ENCODE measurements around the gene PXDN. TPM values are rescaled to one million over a fixed set of nuclear protein-coding genes. Genes with fewer than 3 reads are reported as not detected.

Gene PXDN
- total RNA-seq, 1 donor from 2014 or later, result 150 TPM

DNA sequence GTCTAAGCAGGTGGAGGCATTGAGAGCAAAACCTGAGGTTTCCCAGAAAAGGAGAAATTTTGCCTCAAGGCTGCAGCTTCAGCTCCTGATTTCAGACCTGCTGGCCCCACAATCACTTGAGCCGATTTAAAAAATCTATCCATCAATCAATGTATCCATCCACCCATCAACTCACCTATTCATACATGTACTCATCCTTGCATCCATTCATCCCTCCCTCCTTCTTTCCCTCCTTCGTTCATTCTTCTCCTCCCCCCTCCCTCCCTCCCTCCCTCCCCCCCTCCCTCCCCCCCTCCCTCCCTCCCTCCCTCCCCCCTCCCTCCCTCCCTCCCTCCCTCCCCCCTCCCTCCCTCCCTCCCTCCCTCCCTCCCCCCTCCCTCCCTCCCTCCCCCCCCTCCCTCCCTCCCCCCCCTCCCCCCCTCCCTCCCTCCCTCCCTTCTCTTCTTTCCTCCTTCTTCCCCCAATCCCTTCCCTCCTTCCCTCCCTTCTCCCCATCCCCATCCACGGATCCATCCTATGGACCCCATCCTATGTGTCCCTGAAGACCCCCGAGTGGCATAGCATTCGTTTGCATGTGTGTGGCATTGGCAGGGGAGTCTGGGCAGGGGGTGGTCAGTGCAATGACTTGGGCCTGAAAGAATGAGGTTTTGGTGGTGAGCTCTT is 6.1 kb upstream of the PXDN start:
- Mint-ChIP-seq H3K4me3 (no peak overlapping the region), H3K9me3 (peaks cover 4% of the 10 kb centered on the region), H3K27me3 (peaks cover 47% of the 10 kb centered on the region), H3K36me3 (peaks cover 8% of the 10 kb centered on the region), H3K4me1 (ENCODE audit: unreplicated experiment) (peaks cover 6% of the 10 kb centered on the region), H3K27ac (peak overlapping the region; percentile 66)
- no peak for DNase-seq (ENCODE audit: extremely low spot score, unreplicated experiment)
- TF ChIP-seq, protein P1, sequence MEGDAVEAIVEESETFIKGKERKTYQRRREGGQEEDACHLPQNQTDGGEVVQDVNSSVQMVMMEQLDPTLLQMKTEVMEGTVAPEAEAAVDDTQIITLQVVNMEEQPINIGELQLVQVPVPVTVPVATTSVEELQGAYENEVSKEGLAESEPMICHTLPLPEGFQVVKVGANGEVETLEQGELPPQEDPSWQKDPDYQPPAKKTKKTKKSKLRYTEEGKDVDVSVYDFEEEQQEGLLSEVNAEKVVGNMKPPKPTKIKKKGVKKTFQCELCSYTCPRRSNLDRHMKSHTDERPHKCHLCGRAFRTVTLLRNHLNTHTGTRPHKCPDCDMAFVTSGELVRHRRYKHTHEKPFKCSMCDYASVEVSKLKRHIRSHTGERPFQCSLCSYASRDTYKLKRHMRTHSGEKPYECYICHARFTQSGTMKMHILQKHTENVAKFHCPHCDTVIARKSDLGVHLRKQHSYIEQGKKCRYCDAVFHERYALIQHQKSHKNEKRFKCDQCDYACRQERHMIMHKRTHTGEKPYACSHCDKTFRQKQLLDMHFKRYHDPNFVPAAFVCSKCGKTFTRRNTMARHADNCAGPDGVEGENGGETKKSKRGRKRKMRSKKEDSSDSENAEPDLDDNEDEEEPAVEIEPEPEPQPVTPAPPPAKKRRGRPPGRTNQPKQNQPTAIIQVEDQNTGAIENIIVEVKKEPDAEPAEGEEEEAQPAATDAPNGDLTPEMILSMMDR (conservative IDR thresholded peaks at IDR 0.05), result no peak

- no peaks in the 10 kb centered on the region for H3K9me3 Mint-ChIP-seq
- peak overlapping the region; percentile 81 for H3K27ac Mint-ChIP-seq
- H3K4me3 Mint-ChIP-seq, result peak overlapping the region; percentile 28
- TF ChIP-seq, protein P1 (conservative IDR thresholded peaks at IDR 0.05), result no peak
- peak; percentile 63 for DNase-seq (ENCODE audit: extremely low spot score, unreplicated experiment)
- H3K4me1 Mint-ChIP-seq (ENCODE audit: unreplicated experiment), result peaks cover 6% of the 10 kb centered on the region
- H3K36me3 Mint-ChIP-seq, result peaks cover 4% of the 10 kb centered on the region
- peaks cover 50% of the 10 kb centered on the region for H3K27me3 Mint-ChIP-seq
Measured at GRCh38 chr2:1749489-1750119, 5.3 kb upstream of the PXDN start.

- Mint-ChIP-seq H3K4me3 (no peak overlapping the region), H3K9me3 (no peaks in the 10 kb centered on the region), H3K4me1 (ENCODE audit: unreplicated experiment) (peaks cover 6% of the 10 kb centered on the region), H3K27ac (peak overlapping the region; percentile 81), H3K27me3 (peaks cover 50% of the 10 kb centered on the region), H3K36me3 (peaks cover 4% of the 10 kb centered on the region)
- DNase-seq (ENCODE audit: extremely low spot score, unreplicated experiment), result no peak
- TF ChIP-seq, protein P1 (conservative IDR thresholded peaks at IDR 0.05), result no peak
Measured at GRCh38 chr2:1748741-1749488, 4.6 kb upstream of the PXDN start.

- Mint-ChIP-seq H3K4me1 (ENCODE audit: unreplicated experiment) (peaks cover 6% of the 10 kb centered on the region), H3K36me3 (peaks cover 4% of the 10 kb centered on the region), H3K27ac (no peak overlapping the region), H3K9me3 (no peaks in the 10 kb centered on the region), H3K4me3 (no peak overlapping the region), H3K27me3 (peaks cover 50% of the 10 kb centered on the region)
- DNase-seq (ENCODE audit: extremely low spot score, unreplicated experiment), result no peak
- TF ChIP-seq, protein P1 (conservative IDR thresholded peaks at IDR 0.05), result no peak
Measured at GRCh38 chr2:1748176-1748740, 3.9 kb upstream of the PXDN start.

GRCh38 chr2:1747065-1747941 is 3.0 kb upstream of the PXDN start:
- H3K27me3 Mint-ChIP-seq, result peaks cover 47% of the 10 kb centered on the region
- no peak for DNase-seq (ENCODE audit: extremely low spot score, unreplicated experiment)
- no peaks in the 10 kb centered on the region for H3K9me3 Mint-ChIP-seq
- TF ChIP-seq, protein P1 (conservative IDR thresholded peaks at IDR 0.05), result no peak
- peak overlapping the region; percentile 20 for H3K27ac Mint-ChIP-seq
- H3K4me1 Mint-ChIP-seq (ENCODE audit: unreplicated experiment), result peaks cover 7% of the 10 kb centered on the region
- H3K36me3 Mint-ChIP-seq, result peaks cover 5% of the 10 kb centered on the region
- H3K4me3 Mint-ChIP-seq, result peak overlapping the region; percentile 37

All from type B pancreatic cell (in vitro differentiated cells).